ENCODE measurements around the gene AUTS2.

DNA sequence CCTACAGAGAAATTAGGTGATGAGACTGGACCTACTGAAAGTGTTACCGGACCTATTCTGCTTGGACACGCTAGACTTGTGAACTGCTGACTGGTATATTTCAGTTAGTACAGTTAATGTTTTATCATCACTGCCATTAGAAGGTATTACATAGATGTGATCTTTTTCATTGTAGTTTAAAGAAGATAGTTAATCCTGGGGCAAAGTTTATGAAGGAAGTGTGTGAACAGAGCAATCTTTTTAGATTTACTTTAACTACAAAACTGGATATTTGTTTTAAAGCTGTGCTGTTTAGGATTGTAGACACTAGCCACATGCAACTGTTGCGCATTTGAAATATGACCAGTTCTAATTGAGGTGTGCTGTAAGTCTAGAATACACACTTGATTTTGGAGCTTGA, 446.7 kb downstream of the AUTS2 start:
- TF ChIP-seq CTCF (conservative IDR thresholded peaks at IDR 0.05; ENCODE audit: low read depth in 2 of 2) = no peak
- TF ChIP-seq EZH2 (IDR thresholded peaks at IDR 0.05; ENCODE audit: low read depth, unreplicated experiment) = no peak
- TF ChIP-seq POLR2AphosphoS5 (IDR thresholded peaks at IDR 0.05; ENCODE audit: low read depth) = no peak
- TF ChIP-seq CREB1 (CRISPR knock-in tag; IDR thresholded peaks at IDR 0.05; ENCODE audit: low read depth) = no peak
- no peak for TF ChIP-seq NANOG (IDR thresholded peaks at IDR 0.05; ENCODE audit: borderline replicate concordance)
- no peak for TF ChIP-seq STAT1 (IDR thresholded peaks at IDR 0.05; ENCODE audit: unreplicated experiment)
- TF ChIP-seq, protein P1, sequence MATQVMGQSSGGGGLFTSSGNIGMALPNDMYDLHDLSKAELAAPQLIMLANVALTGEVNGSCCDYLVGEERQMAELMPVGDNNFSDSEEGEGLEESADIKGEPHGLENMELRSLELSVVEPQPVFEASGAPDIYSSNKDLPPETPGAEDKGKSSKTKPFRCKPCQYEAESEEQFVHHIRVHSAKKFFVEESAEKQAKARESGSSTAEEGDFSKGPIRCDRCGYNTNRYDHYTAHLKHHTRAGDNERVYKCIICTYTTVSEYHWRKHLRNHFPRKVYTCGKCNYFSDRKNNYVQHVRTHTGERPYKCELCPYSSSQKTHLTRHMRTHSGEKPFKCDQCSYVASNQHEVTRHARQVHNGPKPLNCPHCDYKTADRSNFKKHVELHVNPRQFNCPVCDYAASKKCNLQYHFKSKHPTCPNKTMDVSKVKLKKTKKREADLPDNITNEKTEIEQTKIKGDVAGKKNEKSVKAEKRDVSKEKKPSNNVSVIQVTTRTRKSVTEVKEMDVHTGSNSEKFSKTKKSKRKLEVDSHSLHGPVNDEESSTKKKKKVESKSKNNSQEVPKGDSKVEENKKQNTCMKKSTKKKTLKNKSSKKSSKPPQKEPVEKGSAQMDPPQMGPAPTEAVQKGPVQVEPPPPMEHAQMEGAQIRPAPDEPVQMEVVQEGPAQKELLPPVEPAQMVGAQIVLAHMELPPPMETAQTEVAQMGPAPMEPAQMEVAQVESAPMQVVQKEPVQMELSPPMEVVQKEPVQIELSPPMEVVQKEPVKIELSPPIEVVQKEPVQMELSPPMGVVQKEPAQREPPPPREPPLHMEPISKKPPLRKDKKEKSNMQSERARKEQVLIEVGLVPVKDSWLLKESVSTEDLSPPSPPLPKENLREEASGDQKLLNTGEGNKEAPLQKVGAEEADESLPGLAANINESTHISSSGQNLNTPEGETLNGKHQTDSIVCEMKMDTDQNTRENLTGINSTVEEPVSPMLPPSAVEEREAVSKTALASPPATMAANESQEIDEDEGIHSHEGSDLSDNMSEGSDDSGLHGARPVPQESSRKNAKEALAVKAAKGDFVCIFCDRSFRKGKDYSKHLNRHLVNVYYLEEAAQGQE (IDR thresholded peaks at IDR 0.05; ENCODE audit: unreplicated experiment) = no peak

Measured in GM23338 (cell line).